HCT116 (cell line): ENCODE data around the gene TTLL11. TPM values are rescaled to one million over a fixed set of nuclear protein-coding genes. Genes with fewer than 3 reads are reported as not detected.

ENCODE experiments used
- ATAC-seq: fragments of 200-7000 bp; cut with Tn5 transposase; 2 replicates; pipeline ENCODE4 v1.9.1; 2020; ENCODE audit warnings: mild to moderate bottlenecking, moderate library complexity
- BruUV-seq: library from RNA; stranded (reverse); fragments of 400-500 nt; replicated peaks from 2 replicates; lab custom pipeline; 2021; lab: Mats Ljungman, UMichigan
- CTCF ChIA-PET: fragments of 300-600 bp; sonication (Branson Sonifier 250); formaldehyde crosslinking; loops from one replicate; lab custom pipeline; 2021; ENCODE audit warnings: antibody characterized with exemption; lab: Charles Lee
- POLR2A ChIA-PET: fragments of 300-600, 350-600 bp; sonication (Branson Sonifier 250); formaldehyde crosslinking; loops from one replicate; lab custom pipeline; 2021; ENCODE audit warnings: antibody characterized with exemption; lab: Charles Lee
- RAD21 ChIA-PET, 2 experiments: fragments of 300-600 bp; sonication (Branson Sonifier 250); formaldehyde crosslinking; loops; one replicate each; lab custom pipeline; 2023; ENCODE audit warnings: low total read pairs in 2 of 2; ENCODE audit not compliant: uncharacterized antibody in 2 of 2, unreplicated experiment in 2 of 2, low non-redundant PET in 1 of 2; lab: Charles Lee
- DNase-seq: peaks from one replicate; pipeline ENCODE4 v3.0.0-alpha.2; 2010; ENCODE audit warnings: low read depth, low spot score
- H2AFZ ChIP-seq: fragments of 200-600 bp; shearing (Covaris generic), sonication (generic); 2 replicates; pipeline ENCODE4 v1.6.1; 2017; ENCODE audit warnings: low read depth, mixed run types, mixed read lengths, antibody characterized with exemption, low read length; ENCODE audit not compliant: poor library complexity, severe bottlenecking
- H3K27ac ChIP-seq: 2 replicates; pipeline ENCODE4 v1.5.1; 2012; ENCODE audit warnings: low read depth, low read length
- H3K27me3 ChIP-seq: fragments of 200-600 bp; sonication (generic); 2 replicates; pipeline ENCODE4 v1.6.1; 2016; ENCODE audit warnings: mixed run types, low read length, mixed read lengths; ENCODE audit not compliant: insufficient read depth
- H3K36me3 ChIP-seq, 2 experiments: fragments of 200-500 bp in 1 of 2; fragments of 200-600 bp in 1 of 2; sonication (Bioruptor generic) in 1 of 2; sonication (generic) in 1 of 2; 2 replicates each; pipeline versions ENCODE4 v1.5.1 to v1.6.1; 2014 to 2016; ENCODE audit warnings: low read length in 2 of 2, inconsistent platforms in 1 of 2, mixed read lengths in 1 of 2, mixed run types in 1 of 2; ENCODE audit not compliant: insufficient read depth in 2 of 2, control insufficient read depth in 1 of 2
- H3K4me1 ChIP-seq, 2 experiments: fragments of 200-600 bp in 1 of 2; sonication (generic) in 1 of 2; 2 replicates each; pipeline versions ENCODE4 v1.5.1 to v1.6.1; 2012 to 2017; ENCODE audit warnings: low read length in 2 of 2, inconsistent platforms in 1 of 2, mild to moderate bottlenecking in 1 of 2, mixed read lengths in 1 of 2, mixed run types in 1 of 2, moderate library complexity in 1 of 2; ENCODE audit not compliant: insufficient read depth in 2 of 2, control insufficient read depth in 1 of 2
- H3K4me2 ChIP-seq: fragments of 200-600 bp; sonication (generic); 2 replicates; pipeline ENCODE4 v1.6.1; 2017; ENCODE audit warnings: mixed run types, low read length, mixed read lengths
- H3K4me3 ChIP-seq, 2 experiments: fragments of 200-600 bp in 1 of 2; sonication (generic) in 1 of 2; replicated peaks in 1 of 2; 2 replicates each; pipeline ENCODE4 v1.5.1; 2011 to 2016; ENCODE audit warnings: low read length in 2 of 2, control low read depth in 1 of 2, low read depth in 1 of 2, mild to moderate bottlenecking in 1 of 2, mixed read lengths in 1 of 2, mixed run types in 1 of 2
- H3K79me2 ChIP-seq: fragments of 200-600 bp; sonication (generic); 2 replicates; pipeline ENCODE4 v1.6.1; 2017; ENCODE audit warnings: mild to moderate bottlenecking, mixed run types, low read length, moderate library complexity, mixed read lengths; ENCODE audit not compliant: insufficient read depth
- H3K9ac ChIP-seq: fragments of 200-600 bp; sonication (generic); 2 replicates; pipeline ENCODE4 v1.6.1; 2016; ENCODE audit warnings: low read length, mixed read lengths
- H3K9me2 ChIP-seq: fragments of 200-600 bp; sonication (generic), shearing (Covaris generic); 2 replicates; pipeline ENCODE4 v1.6.1; 2017; ENCODE audit warnings: mixed run types, mild to moderate bottlenecking, moderate library complexity; ENCODE audit not compliant: insufficient read depth
- H3K9me3 ChIP-seq, 2 experiments: fragments of 200-500 bp in 1 of 2; fragments of 200-600 bp in 1 of 2; sonication (Bioruptor generic) in 1 of 2; sonication (generic) in 1 of 2; 2 replicates each; pipeline ENCODE4 v1.6.1; 2014 to 2017; ENCODE audit warnings: low read length in 2 of 2, mixed read lengths in 2 of 2, inconsistent platforms in 1 of 2, low read depth in 1 of 2, mild to moderate bottlenecking in 1 of 2, mixed run types in 1 of 2, moderate library complexity in 1 of 2; ENCODE audit not compliant: control insufficient read depth in 1 of 2, insufficient read depth in 1 of 2
- H4K20me1 ChIP-seq: fragments of 200-600 bp; sonication (generic), shearing (Covaris generic); 2 replicates; pipeline ENCODE4 v1.6.1; 2017; ENCODE audit warnings: mixed run types, mild to moderate bottlenecking, moderate library complexity; ENCODE audit not compliant: insufficient read depth
- ATF3 ChIP-seq: IDR thresholded peaks from 2 replicates; pipeline ENCODE4 v1.6.1; 2012
- CBX3 ChIP-seq: IDR thresholded peaks from 2 replicates; pipeline ENCODE4 v1.6.1; 2012; ENCODE audit warnings: low read depth
- CEBPB ChIP-seq: IDR thresholded peaks from 2 replicates; pipeline ENCODE4 v1.6.1; 2012; ENCODE audit warnings: low read depth
- CTCF ChIP-seq, 3 experiments: fragments of 200-600 bp in 1 of 3; sonication (generic) in 1 of 3; IDR thresholded peaks in 2 of 3; conservative IDR thresholded peaks in 1 of 3; 2 replicates each; pipeline ENCODE4 v1.5.1; 2012 to 2017; ENCODE audit warnings: low read depth in 2 of 3, low read length in 2 of 3, antibody characterized with exemption in 1 of 3, borderline replicate concordance in 1 of 3, control low read depth in 1 of 3, mild to moderate bottlenecking in 1 of 3, mixed read lengths in 1 of 3, mixed run types in 1 of 3, moderate library complexity in 1 of 3; ENCODE audit not compliant: insufficient read depth in 1 of 3
- ELF1 ChIP-seq: IDR thresholded peaks from 2 replicates; pipeline ENCODE4 v1.6.1; 2012; ENCODE audit warnings: low read depth, borderline replicate concordance
- EZH2phosphoT487 ChIP-seq: fragments of 200-600 bp; IDR thresholded peaks from 2 replicates; pipeline ENCODE4 v1.6.1; 2018; ENCODE audit warnings: antibody characterized with exemption, borderline replicate concordance
- FOSL1 ChIP-seq: IDR thresholded peaks from 2 replicates; pipeline ENCODE4 v1.6.1; 2012; ENCODE audit warnings: low read depth
- JUND ChIP-seq: IDR thresholded peaks from 2 replicates; pipeline ENCODE4 v1.6.1; 2012
- MAX ChIP-seq: IDR thresholded peaks from 2 replicates; pipeline ENCODE4 v1.6.1; 2012
- RAD21 ChIP-seq: IDR thresholded peaks from 2 replicates; pipeline ENCODE4 v1.6.1; 2012; ENCODE audit warnings: low read depth, mild to moderate bottlenecking
- SIN3A ChIP-seq: IDR thresholded peaks from 2 replicates; pipeline ENCODE4 v1.6.1; 2012; ENCODE audit warnings: low read depth
- SP1 ChIP-seq: IDR thresholded peaks from 2 replicates; pipeline ENCODE4 v1.6.1; 2012; ENCODE audit warnings: low read depth
- SRF ChIP-seq: IDR thresholded peaks from 2 replicates; pipeline ENCODE4 v1.6.1; 2012; ENCODE audit warnings: low read depth
- TCF7L2 ChIP-seq: IDR thresholded peaks from 2 replicates; pipeline ENCODE4 v1.7.0; 2011; ENCODE audit warnings: borderline replicate concordance, inconsistent platforms; ENCODE audit not compliant: insufficient read depth, insufficient read length; ENCODE audit errors: extremely low read depth
- YY1 ChIP-seq: IDR thresholded peaks from 2 replicates; pipeline ENCODE4 v1.6.1; 2011; ENCODE audit warnings: low read length, low read depth, moderate library complexity, mild to moderate bottlenecking; ENCODE audit not compliant: insufficient replicate concordance; ENCODE audit errors: extremely low read depth
- intact Hi-C: fragments of 100-400 bp; cut with micrococcal nuclease; formaldehyde crosslinking; loops from 2 replicates; pipeline ENCODE4 v1.10.0; 2022
- total RNA-seq: library from RNA; stranded (reverse); gene quantifications from one replicate; pipeline ENCODE4 v1.2.1, GENCODE V29; 2021; ENCODE audit not compliant: unreplicated experiment

The TTLL11 gene
- total RNA-seq, 1 experiment from 2014 or later, result 2.2 TPM

- Histone ChIP-seq H3K27me3 (no peaks in the 10 kb centered on the region), H3K4me1 (peaks cover 0 to 15% of the 10 kb centered on the region in 2 experiments; a peak in 2 of 4 replicates), H3K79me2 (no peaks in the 10 kb centered on the region), H4K20me1 (no peaks in the 10 kb centered on the region), H3K9me3 (no peaks in the 10 kb centered on the region), H3K36me3 (no peaks in the 10 kb centered on the region), H3K4me3 (no peak overlapping the region), H3K27ac (no peak overlapping the region), H2AFZ (no peak overlapping the region), H3K4me2 (no peak overlapping the region), H3K9ac (no peak overlapping the region), H3K9me2 (no peaks in the 10 kb centered on the region)
- RAD21 ChIA-PET, result no interaction called here
- ATAC-seq (peak; percentile 16; the same call in 1 of the 2 replicates), DNase-seq (no peak)
- intact Hi-C loops, result no loop called here
- BruUV-seq, result no TSS peak
- TF ChIP-seq CBX3 (no peak), TCF7L2 (no peak), RAD21 (no peak), YY1 (no peak), SRF (no peak), EZH2phosphoT487 (no peak), CTCF (IDR thresholded peaks at IDR 0.05 in 2 of 3, conservative IDR thresholded peaks at IDR 0.05 in 1 of 3; ENCODE audit: borderline replicate concordance in 1 of 3, insufficient read depth in 1 of 3, low read depth in 2 of 3, low read length in 2 of 3) (no peak), MAX (no peak), CEBPB (no peak), ELF1 (no peak), SP1 (no peak), ATF3 (no peak), SIN3A (no peak), JUND (no peak), FOSL1 (no peak)
- POLR2A ChIA-PET, result no interaction called here
- CTCF ChIA-PET, result interaction anchor here (0.6 kb wide), 1 partner anchor 183 kb away, joined by 3 read pairs; no protein-coding TSS in a partner anchor
Observed at GRCh38 chr9:121825031-121825691, 267.9 kb downstream of the TTLL11 start.
